Spleen (tissue), 13 donors: ENCODE measurements around the gene HILPDA. TPM values are rescaled to one million over a fixed set of nuclear protein-coding genes. Genes with fewer than 3 reads are reported as not detected.

ENCODE experiments used
- DNase-seq: peaks from one replicate; pipeline ENCODE4 v3.0.0-alpha.2; 2020
- H3K27ac ChIP-seq, 8 donors: fragments of 200-600 bp; sonication (generic) in 7 of 8; 1 replicate in 4 of 8; 2 replicates in 4 of 8; pipeline versions ENCODE4 v1.5.0 to v1.8.0; 2016 to 2021; ENCODE audit warnings: inconsistent platforms in 4 of 8, mild to moderate bottlenecking in 4 of 8, moderate library complexity in 1 of 8
- H3K27me3 ChIP-seq, 7 donors: fragments of 200-600 bp; sonication (generic) in 6 of 7; replicated peaks in 1 of 7; 1 replicate in 4 of 7; 2 replicates in 3 of 7; pipeline versions ENCODE4 v1.5.0 to v1.8.0; 2016 to 2021; ENCODE audit warnings: inconsistent platforms in 3 of 7, mild to moderate bottlenecking in 1 of 7
- H3K36me3 ChIP-seq, 6 donors: fragments of 200-600 bp; sonication (generic) in 5 of 6; 1 replicate in 4 of 6; 2 replicates in 2 of 6; pipeline versions ENCODE4 v1.5.0 to v1.8.0; 2016 to 2021; ENCODE audit warnings: inconsistent platforms in 2 of 6
- H3K4me1 ChIP-seq, 6 donors: fragments of 200-600 bp; sonication (generic) in 5 of 6; 1 replicate in 3 of 6; 2 replicates in 3 of 6; pipeline versions ENCODE4 v1.5.0 to v1.8.0; 2016 to 2021; ENCODE audit warnings: inconsistent platforms in 3 of 6
- H3K4me3 ChIP-seq, 8 donors: fragments of 200-600 bp; sonication (generic) in 7 of 8; 1 replicate in 4 of 8; 2 replicates in 4 of 8; pipeline versions ENCODE4 v1.5.0 to v1.8.0; 2016 to 2021; ENCODE audit warnings: inconsistent platforms in 4 of 8, mild to moderate bottlenecking in 4 of 8, moderate library complexity in 2 of 8
- H3K9me3 ChIP-seq, 8 donors: fragments of 200-600 bp; sonication (generic) in 7 of 8; 1 replicate in 4 of 8; 2 replicates in 4 of 8; pipeline versions ENCODE4 v1.5.0 to v1.8.0; 2016 to 2021; ENCODE audit warnings: inconsistent platforms in 4 of 8
- CTCF ChIP-seq, 11 experiments: fragments of 200-600 bp in 7 of 11; fragments of 450-650 bp in 4 of 11; sonication (generic) in 4 of 11; IDR thresholded peaks in 8 of 11; conservative IDR thresholded peaks in 3 of 11; 1 replicate in 7 of 11; 2 replicates in 4 of 11; pipeline versions ENCODE4 v1.4.0 to v1.8.0; 2016 to 2021; ENCODE audit warnings: antibody characterized with exemption in 11 of 11, inconsistent platforms in 4 of 11, mild to moderate bottlenecking in 1 of 11
- POLR2A ChIP-seq, 3 donors: fragments of 450-650 bp; IDR thresholded peaks; one replicate each; pipeline ENCODE4 v1.5.1; 2017; ENCODE audit warnings: antibody characterized with exemption in 3 of 3, mild to moderate bottlenecking in 1 of 3
- POLR2AphosphoS5 ChIP-seq, 3 donors: sonication (generic); formaldehyde crosslinking; IDR thresholded peaks; one replicate each; pipeline ENCODE4 v1.5.1; 2017; ENCODE audit warnings: antibody characterized with exemption in 3 of 3
- WGBS, 5 donors: extraction: QIAGEN DNeasy Blood & Tissue Kit in 3 of 5; methylation state at CpG; one replicate each; pipeline versions ENCODE4 v1.1.5 to v1.1.7; 2013 to 2018; 5-methylcytosine and 5-hydroxymethylcytosine counted together
- intact Hi-C: fragments of 100-400 bp; cut with DNase I; formaldehyde crosslinking; loops from one replicate; pipeline ENCODE4 v1.15.0; 2023; ENCODE audit warnings: low total_unique reads
- long read RNA-seq, 2 donors: transcript quantifications; one replicate each; lab custom pipeline, GENCODE V29; 2026
- polyA plus RNA-seq, 3 donors: library from polyadenylated mRNA; stranded (reverse); fragments of 200-250 nt; gene quantifications; one replicate each; pipeline ENCODE4 v1.2.1, GENCODE V29; 2013
- total RNA-seq, 7 donors: library from RNA; depleted of rRNA in 3 of 7; stranded (reverse); fragments of >200 nt in 3 of 7; fragmentation: NEBNext Ultra II Directional in 4 of 7; extraction: Animal tissue kit (Norgen Biotek cat#: 25700) in 4 of 7; gene quantifications; one replicate each; pipeline versions ENCODE4 v1.1.0 to v1.2.1, GENCODE V29; 2016 to 2021
- donor health status: healthy with polysubstance abuse.
- donor health status: DM: no; HTN: no; CAD: no; lungs with moderate emphysema.
- donor health status: DM: no; HTN: no; CAD: no.
- donor health status: Bipolar disorder and iron deficiency.
- donor health status: healthy.
- donor health status: DM: no; HTN: no; CAD: no.
- donor health status: DM: yes; HTN: yes; CAD: no.

Gene HILPDA
- total RNA-seq: 10 to 100 TPM in 2 of 7 donors, 1 to 10 TPM in 5; 4.2 to 16.7 (median 7.1) TPM
- 1 to 10 TPM; 3.2 to 8.2 (median 7.2) TPM for polyA plus RNA-seq
- long read RNA-seq, donor 1, transcript HILPDA-201 (2 exons, 1,349 nt): major isoform, 9 of 10 reads
- long read RNA-seq, donor 1, partial matches to known transcripts: 0 of 10 reads
- long read RNA-seq, donor 1, other reads (novel, unspliced or antisense): 0 of 10 reads
- long read RNA-seq, donor 2, transcript HILPDA-201 (2 exons, 1,349 nt): major isoform, 6 of 8 reads
- long read RNA-seq, donor 2, partial matches to known transcripts: 0 of 8 reads
- long read RNA-seq, donor 2, other reads (novel, unspliced or antisense): 0 of 8 reads

GRCh38 chr7:128455543-128456254 is at the start of gene HILPDA:
HILPDA (plus strand) TSS chr7:128455878; CDS start chr7:128457269, 1,391 bp downstream.
- Histone ChIP-seq H3K36me3 (peaks cover 0 to 9% (median 0%) of the 10 kb centered on the region in 6 donors), H3K4me3 (peak within 1 kb of the TSS; percentile 67 to 92 (median 78)), H3K27ac (peak within 1 kb of the TSS; percentile 55 to 93 (median 88)), H3K27me3 (no peaks in the 10 kb centered on the region), H3K9me3 (no peaks in the 10 kb centered on the region), H3K4me1 (peaks cover 7 to 61% (median 44%) of the 10 kb centered on the region in 6 donors)
- TF ChIP-seq POLR2A (IDR thresholded peaks at IDR 0.05) (peak in 1 of 3 donors; percentile 70), CTCF (IDR thresholded peaks at IDR 0.05 in 8 of 11, conservative IDR thresholded peaks at IDR 0.05 in 3 of 11) (peak in 1 of 11 experiments; percentile 24), POLR2AphosphoS5 (IDR thresholded peaks at IDR 0.05) (peak; percentile 94 to 96 (median 96))
- DNase-seq: peak; percentile 98
- intact Hi-C loops: no loop called here
- WGBS, 5 donors: 0 to 1% (median 0%) methylated on average over 28 to 64 of the region's 64 CpGs

DNA sequence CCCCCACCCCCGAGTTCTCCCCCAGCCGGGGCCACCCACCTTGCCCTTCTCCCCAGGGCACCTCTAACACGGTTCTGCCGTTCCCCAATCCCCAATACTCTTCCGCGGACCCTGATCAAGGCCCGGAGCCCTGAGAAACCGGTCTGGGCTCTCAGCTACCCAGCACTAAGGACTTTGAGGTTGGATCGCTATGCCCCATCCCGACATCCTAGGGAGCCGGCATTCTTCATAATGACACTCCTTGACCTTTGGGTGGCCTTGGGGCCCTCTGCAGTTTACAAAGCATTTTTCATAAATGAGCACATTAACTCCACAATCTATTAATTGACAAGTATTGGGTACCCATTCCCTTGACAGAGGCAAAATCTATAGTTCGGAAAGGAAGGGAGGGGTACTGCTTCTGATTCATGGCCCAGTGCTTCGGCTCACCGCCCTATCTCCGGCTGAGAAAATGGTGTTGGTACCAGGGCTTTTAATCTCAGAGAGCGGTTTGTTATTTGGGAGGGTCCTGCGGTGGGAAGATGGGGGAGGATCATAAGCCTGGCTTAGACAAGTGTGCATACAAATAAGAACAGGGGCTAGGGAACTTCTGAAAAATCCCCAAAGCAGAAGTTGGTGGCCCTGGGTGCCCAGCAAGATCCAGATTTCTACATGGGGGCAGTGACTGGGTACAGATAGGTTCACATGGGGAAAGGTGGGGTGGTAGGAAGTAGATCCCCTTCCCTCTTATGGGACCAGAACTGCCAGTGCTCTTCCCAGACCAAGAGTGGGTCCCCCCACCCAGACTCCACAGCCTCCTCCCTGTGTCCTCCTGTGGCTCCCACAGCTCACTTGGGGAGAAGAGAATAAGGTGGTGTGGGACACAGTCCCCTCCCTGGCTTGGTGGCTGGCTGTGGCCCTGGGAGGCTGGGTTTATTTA is 49.1 kb upstream of the HILPDA start:
- peaks cover 25 to 72% (median 63%) of the 10 kb centered on the region in 6 donors for H3K4me1 ChIP-seq
- 51 to 64% (median 54%) methylated on average over 9 to 16 of the region's 17 CpGs for WGBS, 5 donors
- H3K4me3 ChIP-seq: peak overlapping the region in 6 of 8 donors; percentile 11 to 93 (median 71)
- peaks cover 0 to 22% (median 5%) of the 10 kb centered on the region in 6 donors for H3K36me3 ChIP-seq
- intact Hi-C loops: no loop called here
- H3K27me3 ChIP-seq: peaks cover 0 to 3% (median 0%) of the 10 kb centered on the region in 7 donors
- H3K9me3 ChIP-seq: no peaks in the 10 kb centered on the region
- TF ChIP-seq POLR2AphosphoS5 (IDR thresholded peaks at IDR 0.05) (no peak), POLR2A (IDR thresholded peaks at IDR 0.05) (no peak)
- DNase-seq: peak; percentile 79
- peak overlapping the region; percentile 2 to 96 (median 92) for H3K27ac ChIP-seq

- intact Hi-C loops: no loop called here
- TF ChIP-seq POLR2AphosphoS5 (IDR thresholded peaks at IDR 0.05): no peak
- no peak for TF ChIP-seq CTCF (IDR thresholded peaks at IDR 0.05 in 8 of 11, conservative IDR thresholded peaks at IDR 0.05 in 3 of 11)
- no peak for TF ChIP-seq POLR2A (IDR thresholded peaks at IDR 0.05)
- H3K27ac ChIP-seq: peak overlapping the region; percentile 2 to 96 (median 92)
- H3K9me3 ChIP-seq: no peaks in the 10 kb centered on the region
- 77 to 82% (median 79%) methylated on average over 5 to 7 of the region's 7 CpGs for WGBS, 5 donors
- H3K27me3 ChIP-seq: peaks cover 0 to 5% (median 0%) of the 10 kb centered on the region in 7 donors
- peaks cover 0 to 16% (median 3%) of the 10 kb centered on the region in 6 donors for H3K36me3 ChIP-seq
- DNase-seq: no peak
- peaks cover 25 to 72% (median 63%) of the 10 kb centered on the region in 6 donors for H3K4me1 ChIP-seq
- peak overlapping the region in 2 of 8 donors; percentile 80 for H3K4me3 ChIP-seq
Observed at GRCh38 chr7:128407233-128407589, 48.5 kb upstream of the HILPDA start.
